Tibial artery (tissue), 4 donors: ENCODE results near the gene HGFAC.

Source experiments
- DNase-seq, 2 donors: peaks; one replicate each; pipeline ENCODE4 v3.0.0-alpha.2; 2019
- H3K27ac ChIP-seq, 2 donors: fragments of 200-600 bp; sonication (generic) in 1 of 2; 1 replicate in 1 of 2; 2 replicates in 1 of 2; pipeline ENCODE4 v1.5.1; 2018 to 2019; ENCODE audit warnings: mild to moderate bottlenecking in 1 of 2
- H3K27me3 ChIP-seq, 2 donors: fragments of 200-600 bp; sonication (generic) in 1 of 2; one replicate each; pipeline versions ENCODE4 v1.5.1 to v1.6.0; 2016 to 2019
- H3K36me3 ChIP-seq, 3 donors: fragments of 200-600 bp; sonication (generic) in 2 of 3; one replicate each; pipeline ENCODE4 v1.5.1; 2016 to 2019; ENCODE audit warnings: mild to moderate bottlenecking in 2 of 3
- H3K4me1 ChIP-seq, 4 donors: fragments of 200-600 bp; sonication (generic) in 2 of 4; 1 replicate in 3 of 4; 2 replicates in 1 of 4; pipeline ENCODE4 v1.5.1; 2016 to 2019
- H3K4me3 ChIP-seq, 2 donors: fragments of 200-600 bp; sonication (generic) in 1 of 2; 1 replicate in 1 of 2; 2 replicates in 1 of 2; pipeline ENCODE4 v1.5.1; 2018 to 2019; ENCODE audit warnings: mild to moderate bottlenecking in 2 of 2
- H3K9me3 ChIP-seq, 3 donors: fragments of 200-600 bp; sonication (generic) in 1 of 3; one replicate each; pipeline ENCODE4 v1.5.1; 2016 to 2019
- intact Hi-C: fragments of 100-400 bp; cut with DNase I; formaldehyde crosslinking; loops from one replicate; pipeline ENCODE4 v1.15.0; 2023; ENCODE audit warnings: low total_unique reads
- TF ChIP-seq, protein P1 (sequence below), 2 experiments: fragments of 200-600 bp in 1 of 2; fragments of 450-650 bp in 1 of 2; IDR thresholded peaks; one replicate each; pipeline ENCODE4 v1.5.1; 2017 to 2019; ENCODE audit warnings: antibody characterized with exemption in 2 of 2, mild to moderate bottlenecking in 1 of 2, moderate library complexity in 1 of 2

HGFAC gene

DNA sequence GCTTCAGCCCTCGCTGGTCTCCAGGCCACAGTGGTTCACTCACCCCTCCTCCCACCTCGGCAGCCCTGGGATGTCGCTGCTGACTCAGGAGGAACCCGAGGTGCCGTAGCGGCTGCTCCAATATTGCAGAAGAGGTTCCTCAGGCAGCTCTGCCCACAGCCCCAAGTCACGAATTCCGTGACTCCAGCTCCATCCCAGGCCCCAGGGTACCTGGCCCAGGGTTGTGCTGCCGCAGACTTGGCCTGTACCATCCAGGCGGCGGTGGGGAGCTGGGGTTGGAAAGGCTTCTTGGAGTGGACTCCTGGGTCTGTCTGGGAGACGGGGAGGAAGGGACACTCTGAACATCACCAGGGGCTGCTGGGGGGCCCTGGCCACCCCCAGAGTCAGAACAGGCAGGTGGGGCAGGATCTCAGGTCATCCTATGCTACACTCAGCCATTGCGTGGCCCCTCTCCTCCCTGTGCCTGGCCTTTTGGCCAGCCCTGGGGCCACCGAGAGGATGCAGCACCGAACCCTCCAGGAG lies 728 bp upstream of the HGFAC start:
- TF ChIP-seq, protein P1, sequence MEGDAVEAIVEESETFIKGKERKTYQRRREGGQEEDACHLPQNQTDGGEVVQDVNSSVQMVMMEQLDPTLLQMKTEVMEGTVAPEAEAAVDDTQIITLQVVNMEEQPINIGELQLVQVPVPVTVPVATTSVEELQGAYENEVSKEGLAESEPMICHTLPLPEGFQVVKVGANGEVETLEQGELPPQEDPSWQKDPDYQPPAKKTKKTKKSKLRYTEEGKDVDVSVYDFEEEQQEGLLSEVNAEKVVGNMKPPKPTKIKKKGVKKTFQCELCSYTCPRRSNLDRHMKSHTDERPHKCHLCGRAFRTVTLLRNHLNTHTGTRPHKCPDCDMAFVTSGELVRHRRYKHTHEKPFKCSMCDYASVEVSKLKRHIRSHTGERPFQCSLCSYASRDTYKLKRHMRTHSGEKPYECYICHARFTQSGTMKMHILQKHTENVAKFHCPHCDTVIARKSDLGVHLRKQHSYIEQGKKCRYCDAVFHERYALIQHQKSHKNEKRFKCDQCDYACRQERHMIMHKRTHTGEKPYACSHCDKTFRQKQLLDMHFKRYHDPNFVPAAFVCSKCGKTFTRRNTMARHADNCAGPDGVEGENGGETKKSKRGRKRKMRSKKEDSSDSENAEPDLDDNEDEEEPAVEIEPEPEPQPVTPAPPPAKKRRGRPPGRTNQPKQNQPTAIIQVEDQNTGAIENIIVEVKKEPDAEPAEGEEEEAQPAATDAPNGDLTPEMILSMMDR (IDR thresholded peaks at IDR 0.05) = no peak
- Histone ChIP-seq H3K27me3 (no peaks in the 10 kb centered on the region), H3K4me3 (no peak overlapping the region), H3K36me3 (no peaks in the 10 kb centered on the region), H3K9me3 (no peaks in the 10 kb centered on the region), H3K4me1 (peaks cover 0 to 30% (median 16%) of the 10 kb centered on the region in 4 donors), H3K27ac (no peak overlapping the region)
- intact Hi-C loops = loop anchor here (10.0 kb wide), 2 partner anchors 246 to 336 kb away; no protein-coding TSS in a partner anchor
- DNase-seq = peak in 1 of 2 donors; percentile 65

DNA sequence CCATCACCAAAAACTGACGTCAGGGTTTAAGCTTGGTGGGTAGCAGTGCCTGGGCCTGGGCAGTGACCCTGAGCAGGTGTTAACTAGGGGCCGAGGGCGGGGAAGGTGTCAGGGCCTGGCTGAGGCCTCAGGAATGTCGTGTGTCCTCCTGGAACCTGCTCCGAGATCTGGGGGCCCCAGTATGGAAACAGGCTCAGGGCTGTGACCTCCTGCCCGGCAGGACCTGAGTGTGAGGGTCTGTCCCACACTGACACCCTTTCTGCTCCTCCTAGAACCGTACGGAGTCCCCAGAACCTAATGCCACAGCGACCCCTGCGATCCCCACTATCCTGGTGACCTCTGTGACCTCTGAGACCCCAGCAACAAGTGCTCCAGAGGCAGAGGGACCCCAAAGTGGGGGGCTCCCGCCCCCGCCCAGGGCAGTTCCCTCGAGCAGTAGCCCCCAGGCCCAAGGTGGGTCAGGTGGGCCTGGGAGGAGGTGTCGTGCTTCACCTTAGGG lies 741 bp downstream of the HGFAC start:
- Histone ChIP-seq H3K9me3 (no peaks in the 10 kb centered on the region), H3K27me3 (no peaks in the 10 kb centered on the region), H3K4me3 (no peak overlapping the region), H3K36me3 (no peaks in the 10 kb centered on the region), H3K27ac (no peak overlapping the region), H3K4me1 (peaks cover 0 to 18% (median 8%) of the 10 kb centered on the region in 4 donors)
- intact Hi-C loops = loop anchor here (10.0 kb wide), 2 partner anchors 248 to 338 kb away; no protein-coding TSS in a partner anchor
- TF ChIP-seq, protein P1 (IDR thresholded peaks at IDR 0.05) = no peak
- peak in 1 of 2 donors; percentile 68 for DNase-seq

DNA sequence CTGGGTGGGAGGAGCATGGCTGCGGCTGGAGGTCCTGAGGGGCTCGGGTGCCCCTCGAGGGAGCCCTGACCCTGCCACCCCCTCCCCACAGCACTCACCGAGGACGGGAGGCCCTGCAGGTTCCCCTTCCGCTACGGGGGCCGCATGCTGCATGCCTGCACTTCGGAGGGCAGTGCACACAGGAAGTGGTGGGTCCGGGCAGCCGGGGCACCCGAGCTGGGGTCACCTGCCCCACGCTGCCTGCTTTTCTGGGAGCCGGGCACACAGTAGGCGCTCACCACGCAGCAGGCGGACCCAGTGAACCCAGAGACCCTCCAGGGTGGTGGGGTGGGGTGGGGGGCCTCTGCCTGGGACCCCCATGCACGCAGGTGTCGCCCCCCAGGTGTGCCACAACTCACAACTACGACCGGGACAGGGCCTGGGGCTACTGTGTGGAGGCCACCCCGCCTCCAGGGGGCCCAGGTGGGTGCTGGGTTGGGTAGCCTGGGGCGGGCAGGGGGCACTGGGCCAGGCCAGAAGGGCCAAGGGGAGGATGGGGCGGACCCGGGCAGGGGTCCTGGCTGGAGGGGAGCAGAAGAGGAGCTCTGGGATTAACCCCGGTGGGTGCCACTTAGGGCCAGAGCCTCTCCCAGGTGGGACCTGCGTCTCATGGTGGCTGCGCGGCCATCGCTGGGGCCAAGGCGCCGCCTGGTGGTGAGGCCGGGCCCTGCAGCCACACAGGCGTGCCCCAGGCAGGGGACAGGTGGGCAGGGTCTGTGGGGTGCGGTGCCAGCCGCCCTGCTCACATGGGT lies 1.4 kb downstream of the HGFAC start:
- no peaks in the 10 kb centered on the region for H3K9me3 ChIP-seq
- H3K27ac ChIP-seq = no peak overlapping the region
- no peaks in the 10 kb centered on the region for H3K27me3 ChIP-seq
- peaks cover 0 to 17% (median 7%) of the 10 kb centered on the region in 4 donors for H3K4me1 ChIP-seq
- TF ChIP-seq, protein P1 (IDR thresholded peaks at IDR 0.05) = peak; percentile 98 to 100
- H3K4me3 ChIP-seq = no peak overlapping the region
- intact Hi-C loops = loop anchor here (1.0 to 10.0 kb wide), 3 partner anchors 97 to 338 kb away; no protein-coding TSS in a partner anchor
- no peaks in the 10 kb centered on the region for H3K36me3 ChIP-seq
- no peak for DNase-seq

DNA sequence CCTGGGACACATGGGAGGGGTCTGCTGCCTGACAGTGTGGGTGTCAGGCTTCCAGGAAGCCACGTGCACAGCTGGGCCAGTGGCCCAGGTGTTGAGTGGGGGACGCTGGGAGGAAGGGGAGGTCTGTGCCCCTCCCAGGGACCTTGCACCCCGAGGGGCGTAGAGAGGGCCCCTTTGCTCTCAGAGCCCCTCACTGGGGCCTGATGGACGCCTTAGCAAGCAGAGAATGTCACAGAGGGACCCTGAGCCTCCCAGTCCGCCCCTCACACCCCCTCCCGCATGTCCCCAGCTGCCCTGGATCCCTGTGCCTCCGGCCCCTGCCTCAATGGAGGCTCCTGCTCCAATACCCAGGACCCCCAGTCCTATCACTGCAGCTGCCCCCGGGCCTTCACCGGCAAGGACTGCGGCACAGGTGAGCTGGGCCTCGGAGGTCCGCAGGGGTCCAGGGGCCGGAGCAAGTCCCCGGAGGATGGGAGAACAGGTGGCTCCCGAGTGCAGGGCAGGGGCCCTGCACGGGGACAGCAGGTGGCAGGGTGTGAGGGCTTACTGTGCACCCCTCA lies 2.1 kb downstream of the HGFAC start:
- intact Hi-C loops = loop anchor here (1.0 to 10.0 kb wide), 3 partner anchors 98 to 339 kb away; no protein-coding TSS in a partner anchor
- TF ChIP-seq, protein P1 (IDR thresholded peaks at IDR 0.05) = no peak
- Histone ChIP-seq H3K9me3 (no peaks in the 10 kb centered on the region), H3K27ac (no peak overlapping the region), H3K4me3 (no peak overlapping the region), H3K27me3 (no peaks in the 10 kb centered on the region), H3K4me1 (peaks cover 0 to 10% (median 2%) of the 10 kb centered on the region in 4 donors), H3K36me3 (no peaks in the 10 kb centered on the region)
- no peak for DNase-seq

DNA sequence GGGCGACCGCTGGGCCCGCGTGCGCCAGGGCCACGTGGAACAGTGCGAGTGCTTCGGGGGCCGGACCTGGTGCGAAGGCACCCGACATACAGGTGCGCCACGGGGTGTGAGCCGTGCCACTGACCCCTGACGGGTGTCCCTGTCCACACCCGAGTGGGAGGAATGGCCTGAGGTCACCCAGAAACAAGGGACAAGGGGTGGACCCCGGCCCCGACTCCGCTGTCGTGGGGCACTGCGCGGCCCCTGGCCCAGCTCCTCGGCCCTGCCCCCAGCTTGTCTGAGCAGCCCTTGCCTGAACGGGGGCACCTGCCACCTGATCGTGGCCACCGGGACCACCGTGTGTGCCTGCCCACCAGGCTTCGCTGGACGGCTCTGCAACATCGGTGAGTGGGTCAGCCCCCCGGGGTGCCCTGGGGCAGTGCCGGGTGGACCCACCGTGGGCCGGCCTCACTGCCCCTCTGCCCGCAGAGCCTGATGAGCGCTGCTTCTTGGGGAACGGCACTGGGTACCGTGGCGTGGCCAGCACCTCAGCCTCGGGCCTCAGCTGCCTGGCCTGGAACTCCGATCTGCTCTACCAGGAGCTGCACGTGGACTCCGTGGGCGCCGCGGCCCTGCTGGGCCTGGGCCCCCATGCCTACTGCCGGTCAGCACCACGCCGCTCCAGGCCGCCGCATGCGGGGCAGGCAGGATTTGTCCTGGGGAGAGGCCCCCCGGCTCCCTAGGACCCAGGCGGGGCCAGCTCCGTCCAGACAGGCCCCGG lies 2.8 kb downstream of the HGFAC start:
- Histone ChIP-seq H3K4me1 (peaks cover 0 to 10% (median 1%) of the 10 kb centered on the region in 4 donors), H3K9me3 (no peaks in the 10 kb centered on the region), H3K27ac (no peak overlapping the region), H3K4me3 (no peak overlapping the region), H3K36me3 (no peaks in the 10 kb centered on the region), H3K27me3 (no peaks in the 10 kb centered on the region)
- TF ChIP-seq, protein P1 (IDR thresholded peaks at IDR 0.05) = no peak
- DNase-seq = no peak
- intact Hi-C loops = loop anchor here (10.0 kb wide), 2 partner anchors 250 to 340 kb away; no protein-coding TSS in a partner anchor
